Pons (tissue), 1 donor: ENCODE results near the gene SGPP1.
"Not testable (repeated sequence)": the region's sequence is repeated elsewhere in the genome, so short reads cannot be mapped to it uniquely, and the experiment has no call there.

Experiments
- DNase-seq: peaks from one replicate; pipeline ENCODE4 v3.0.0-alpha.2; 2016; ENCODE audit warnings: low spot score

The SGPP1 gene

DNA sequence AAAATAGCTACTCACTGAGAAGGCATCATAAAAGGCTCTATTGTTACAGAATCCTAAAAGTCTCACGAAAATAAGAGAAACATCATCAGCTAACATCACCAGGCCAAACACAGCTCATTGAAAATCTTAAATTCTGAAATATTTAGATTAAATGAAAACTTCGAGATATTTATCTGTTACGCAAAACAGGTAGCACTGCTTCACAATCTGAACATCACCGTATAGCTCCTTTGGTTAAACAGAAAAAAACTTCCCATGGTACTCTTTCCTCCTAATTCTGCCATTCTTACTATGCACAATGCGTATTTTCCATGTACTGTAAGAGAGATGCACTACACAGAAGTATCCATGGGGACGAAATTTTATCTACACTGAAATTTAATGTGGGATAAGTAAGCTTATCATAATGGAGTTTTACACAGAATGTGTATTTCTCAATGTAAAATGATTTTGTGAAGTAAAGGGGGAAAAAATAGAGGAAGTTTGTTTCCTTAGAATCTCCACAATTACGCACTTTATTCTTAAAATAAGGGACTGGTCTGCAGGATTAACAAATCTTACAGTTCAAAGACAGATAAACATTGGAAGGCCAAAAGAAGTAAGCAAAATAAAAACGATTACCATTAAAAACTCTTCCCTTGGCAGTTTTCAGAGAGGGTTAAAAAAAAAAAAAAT lies 1.9 kb downstream of the SGPP1 start:
- peak; percentile 42 for DNase-seq

DNA sequence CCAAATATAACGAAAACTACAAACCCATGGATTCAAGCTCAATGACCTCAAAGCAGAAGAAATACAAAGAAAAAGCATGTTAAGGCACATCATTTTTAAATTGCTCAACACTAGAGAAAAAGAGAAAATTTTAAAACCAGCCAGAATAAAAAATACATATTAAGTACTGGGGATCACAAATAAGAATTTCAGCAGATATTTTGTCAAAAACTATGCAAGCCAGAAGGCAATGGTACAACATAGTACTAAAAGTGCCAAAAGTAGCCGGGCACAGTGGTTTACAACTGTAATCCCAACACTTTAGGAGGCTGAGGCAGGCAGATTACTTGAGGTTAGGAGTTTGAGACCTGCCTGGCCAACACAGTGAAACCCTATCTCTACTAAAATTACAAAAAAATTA lies 10.2 kb downstream of the SGPP1 start:
- DNase-seq: no peak

DNA sequence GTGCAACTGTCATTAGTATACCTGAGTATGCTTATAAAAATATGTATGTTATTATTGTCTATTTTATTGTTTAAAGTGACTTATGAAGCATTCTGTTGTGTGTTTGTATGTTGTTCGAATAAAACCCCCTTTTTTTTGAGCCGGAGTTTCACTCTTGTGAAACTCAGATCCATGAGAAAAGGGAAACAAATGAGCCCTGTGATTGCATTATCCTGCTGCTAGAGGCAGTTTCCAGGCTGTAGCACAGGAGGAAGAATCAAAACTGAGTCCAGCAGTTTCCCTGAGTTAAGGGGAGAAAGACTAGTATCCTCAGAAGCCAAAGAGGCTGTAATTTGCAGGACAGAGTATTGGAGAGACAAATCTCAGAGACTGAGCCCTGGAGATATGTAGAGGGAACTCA lies 12.5 kb downstream of the SGPP1 start:
- no peak for DNase-seq

DNA sequence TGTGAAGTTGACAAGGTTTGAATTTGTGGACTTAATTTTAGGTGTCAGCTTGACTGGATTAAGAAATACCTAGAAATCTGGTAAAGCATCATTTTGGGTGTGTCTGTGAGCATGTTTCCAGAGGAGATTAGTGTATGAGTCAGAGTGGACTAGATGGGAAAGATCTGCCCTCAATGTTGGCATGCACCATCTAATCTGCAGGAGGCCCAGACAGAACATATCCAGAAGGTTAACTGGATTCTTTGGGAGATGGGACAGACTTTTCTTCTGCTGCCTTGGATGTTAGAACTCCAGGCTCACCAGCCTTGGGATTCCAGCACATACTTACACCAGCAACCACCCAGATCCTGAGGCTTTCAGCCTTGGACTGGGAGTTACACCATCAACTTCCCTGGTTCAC lies 14.1 kb downstream of the SGPP1 start:
- no peak for DNase-seq

DNA sequence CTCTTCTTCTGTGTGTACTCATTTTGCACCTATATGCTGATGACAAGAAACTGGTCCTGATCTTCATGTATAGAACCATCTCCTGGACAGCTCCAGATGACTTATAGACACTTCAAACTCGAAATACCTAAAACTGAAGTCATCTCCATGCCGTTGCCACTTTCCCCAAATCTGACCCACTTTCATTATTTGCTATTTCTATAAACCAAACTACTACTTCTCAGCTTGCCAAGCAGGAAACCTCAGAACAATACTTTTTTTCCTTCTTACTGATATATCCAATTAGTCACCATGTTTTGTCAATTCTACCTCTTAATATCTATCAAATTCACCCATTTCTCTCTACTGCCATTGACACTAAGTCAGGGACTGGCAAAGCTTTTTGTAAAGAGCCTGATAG lies 14.8 kb downstream of the SGPP1 start:
- no peak for DNase-seq

DNA sequence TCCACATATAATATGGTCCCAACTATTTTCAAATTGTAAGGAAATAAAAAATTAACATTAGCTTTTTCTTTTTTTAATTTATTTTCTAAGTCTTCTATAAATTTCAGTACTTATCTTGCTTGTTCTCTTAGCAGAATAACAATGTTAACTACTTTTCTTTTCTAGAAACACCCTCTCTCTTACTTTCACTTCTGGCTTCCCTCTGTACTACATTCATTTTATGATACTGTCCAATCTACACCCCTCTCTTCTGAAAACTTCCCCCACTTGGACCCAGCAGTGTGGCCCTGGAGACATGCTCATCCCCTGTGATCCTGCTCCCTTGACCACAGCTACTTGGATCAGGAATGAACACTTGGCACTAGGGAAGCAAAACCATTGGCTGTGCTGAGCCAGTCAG lies 15.7 kb downstream of the SGPP1 start:
- DNase-seq: no peak

DNA sequence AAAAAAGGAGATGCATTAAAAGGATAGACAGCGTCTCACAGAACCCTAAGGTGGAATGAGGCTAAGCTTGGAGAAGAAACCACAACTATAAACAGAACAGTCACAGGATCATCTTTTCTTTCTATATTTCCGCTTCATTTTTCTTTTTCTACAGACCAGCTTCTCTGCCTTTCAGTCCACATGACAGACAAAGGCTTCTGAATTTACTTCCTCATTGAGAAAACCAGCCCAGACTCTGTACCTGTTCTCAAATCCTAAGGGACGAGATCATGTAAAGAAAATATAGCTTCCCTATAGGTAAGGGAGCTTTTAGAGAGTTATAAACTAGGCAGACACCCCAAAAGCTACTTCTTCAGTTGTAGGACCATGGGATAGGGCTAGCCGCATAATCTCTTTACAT lies 17.4 kb downstream of the SGPP1 start:
- DNase-seq: peak; percentile 15

DNA sequence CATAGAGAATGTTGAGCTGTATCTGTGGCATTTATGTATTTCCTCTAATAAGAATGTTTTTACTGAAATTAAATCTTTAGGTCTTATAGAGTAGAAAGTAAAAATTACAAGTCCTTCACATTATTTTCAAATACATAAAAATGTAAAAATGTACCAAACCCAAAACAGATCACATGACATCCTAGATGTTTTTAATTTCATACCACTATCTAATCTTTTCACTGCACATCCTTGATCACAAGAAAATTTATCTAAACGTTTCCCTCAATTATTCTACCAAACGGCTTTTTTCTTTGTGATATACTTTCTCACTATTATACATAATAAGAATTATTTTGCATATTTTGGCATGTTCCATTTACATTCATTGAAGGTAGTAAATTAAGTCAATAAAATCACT lies 18.3 kb downstream of the SGPP1 start:
- no peak for DNase-seq

DNA sequence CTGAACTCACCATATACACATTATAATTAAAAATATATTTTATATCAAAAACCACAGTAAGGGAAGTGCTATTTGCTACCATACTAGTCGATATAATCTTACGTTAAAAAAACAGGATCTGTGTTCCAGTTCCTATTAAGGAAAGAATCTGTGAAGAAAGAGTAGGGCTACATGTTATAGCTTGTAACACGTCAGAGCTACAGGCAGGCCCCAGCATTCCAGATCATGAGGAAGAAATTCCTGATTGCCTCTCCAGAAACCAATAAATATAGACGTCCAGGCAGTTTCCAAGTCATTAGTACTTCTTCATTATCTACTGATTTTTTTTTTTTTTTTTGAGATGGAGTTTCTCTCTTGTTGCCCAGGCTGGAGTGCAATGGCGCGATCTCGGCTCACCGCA lies 20.6 kb downstream of the SGPP1 start:
- no peak for DNase-seq

DNA sequence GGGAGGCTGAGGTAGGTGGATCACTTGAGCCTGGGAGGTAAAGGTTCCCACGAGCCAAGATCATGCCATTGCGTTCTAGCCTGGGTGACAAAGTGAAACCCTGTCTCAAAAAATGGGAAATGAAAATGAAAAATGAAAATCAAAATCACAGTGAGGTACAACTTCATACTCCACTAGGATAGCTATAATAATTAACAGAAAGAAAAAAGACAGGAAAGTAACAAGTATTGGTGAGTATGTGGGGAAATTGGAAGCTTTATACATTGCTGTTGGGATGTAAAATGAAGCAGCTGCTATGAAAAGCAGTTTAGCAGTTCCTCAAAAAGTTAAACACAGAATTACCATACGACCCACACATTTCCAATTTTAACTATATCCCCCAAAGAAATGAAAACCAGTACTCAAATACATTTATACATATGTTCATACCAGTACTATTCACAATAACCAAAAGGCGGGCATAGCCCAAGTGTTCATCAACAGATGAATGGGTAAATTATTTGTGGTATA lies 22.2 kb downstream of the SGPP1 start:
- no peak for DNase-seq

DNA sequence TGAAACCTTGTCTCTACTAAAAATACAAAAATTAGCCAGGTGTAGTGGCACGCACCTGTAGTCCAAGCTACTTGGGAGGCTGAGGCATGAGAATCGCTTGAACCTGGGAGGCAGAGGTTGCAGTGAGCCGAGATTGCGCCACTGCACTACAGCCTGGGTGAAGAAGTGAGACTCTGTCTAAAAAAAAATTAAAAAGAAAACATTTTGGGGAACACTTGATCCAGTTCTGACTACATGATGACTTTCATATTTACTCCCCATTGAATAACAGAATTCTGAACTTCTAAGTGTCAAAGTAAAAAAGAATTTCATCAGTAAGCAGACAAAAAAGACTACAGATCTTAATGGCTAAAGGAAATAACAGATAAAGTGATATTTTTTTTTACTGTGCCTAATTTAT lies 25.3 kb downstream of the SGPP1 start:
- DNase-seq: not testable (repeated sequence)

DNA sequence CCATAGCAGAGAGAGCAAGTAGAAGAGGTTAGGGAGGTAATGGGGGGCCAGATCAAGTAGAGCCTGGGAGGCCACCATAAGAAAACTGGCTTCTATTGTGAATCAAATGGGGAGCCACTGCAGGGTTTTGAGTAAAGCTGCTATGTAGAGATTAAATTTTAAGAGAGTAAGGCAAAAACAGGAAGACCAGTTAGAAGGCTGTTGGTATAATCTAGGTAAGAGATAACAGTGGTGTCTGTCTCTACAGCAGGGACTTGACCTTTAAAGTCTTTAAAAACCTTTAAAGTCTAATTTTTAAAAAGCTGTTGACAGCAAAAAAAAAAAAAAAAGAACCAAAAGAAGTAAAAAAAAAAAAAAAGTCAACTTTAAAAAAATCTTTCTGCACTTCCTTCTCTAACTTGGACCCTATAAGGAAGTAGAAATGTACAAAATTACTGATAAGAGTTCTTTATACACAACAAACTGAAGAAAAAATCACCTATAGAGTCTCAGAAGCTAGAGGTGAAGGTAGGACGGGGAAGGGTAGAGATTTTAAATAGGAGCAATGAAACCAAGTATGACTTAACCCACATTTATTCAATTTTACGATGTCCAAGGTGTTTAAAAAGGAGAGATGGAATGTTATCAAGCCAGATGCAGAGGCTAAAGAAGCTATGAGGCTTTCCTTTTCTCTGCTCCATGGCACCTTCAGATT lies 26.1 kb downstream of the SGPP1 start:
- DNase-seq: no peak

DNA sequence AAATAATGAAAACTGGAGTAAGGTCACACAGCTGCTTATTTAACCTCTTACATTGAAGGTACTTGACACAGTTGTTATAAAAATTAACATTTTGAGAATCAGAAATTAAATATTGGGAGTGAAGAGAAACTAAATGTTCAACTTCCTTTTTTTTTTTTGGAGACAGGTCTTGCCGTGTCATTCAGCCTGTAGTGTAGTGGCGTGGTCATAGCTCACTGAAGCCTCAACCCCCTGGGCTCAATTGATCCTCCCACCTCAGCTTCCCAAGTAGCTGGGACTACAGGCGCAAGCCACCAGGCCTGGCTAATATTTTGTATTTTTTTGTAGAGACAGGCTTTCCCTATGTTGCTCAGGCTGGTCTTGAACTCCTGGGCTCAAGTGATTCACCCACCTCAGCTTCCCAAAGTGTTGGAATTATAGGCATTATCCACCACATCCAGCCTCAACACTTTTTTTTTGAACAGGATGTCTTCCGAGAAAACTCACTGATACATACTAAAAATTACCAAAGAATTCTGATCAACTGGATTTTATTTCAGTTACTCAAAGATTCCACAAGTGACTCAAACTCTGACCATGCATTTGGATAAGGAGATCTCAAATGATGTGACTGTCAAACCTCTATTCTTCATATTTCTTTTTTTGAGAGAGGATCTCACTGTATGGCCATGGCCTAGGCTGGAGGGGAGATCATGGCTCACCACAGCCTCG lies 35.4 kb downstream of the SGPP1 start:
- no peak for DNase-seq

DNA sequence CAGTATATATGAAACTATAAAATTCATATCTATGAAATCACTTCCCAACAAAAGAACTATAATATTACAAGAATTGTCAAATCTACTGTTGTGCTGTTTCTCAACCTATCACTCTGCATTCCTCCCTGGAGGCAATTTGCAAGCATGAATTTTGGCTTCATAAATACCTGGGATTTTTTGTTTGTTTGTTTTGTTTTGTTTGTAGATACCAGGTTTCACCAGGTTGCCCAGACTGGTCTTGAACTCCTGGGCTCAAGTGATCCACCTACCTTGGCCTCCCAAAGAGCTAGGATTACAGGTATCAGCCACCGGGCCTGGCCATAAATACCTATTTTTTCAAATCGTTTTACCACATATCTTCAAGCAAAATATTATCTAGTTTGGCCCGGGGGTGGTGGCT lies 38.7 kb downstream of the SGPP1 start:
- no peak for DNase-seq

DNA sequence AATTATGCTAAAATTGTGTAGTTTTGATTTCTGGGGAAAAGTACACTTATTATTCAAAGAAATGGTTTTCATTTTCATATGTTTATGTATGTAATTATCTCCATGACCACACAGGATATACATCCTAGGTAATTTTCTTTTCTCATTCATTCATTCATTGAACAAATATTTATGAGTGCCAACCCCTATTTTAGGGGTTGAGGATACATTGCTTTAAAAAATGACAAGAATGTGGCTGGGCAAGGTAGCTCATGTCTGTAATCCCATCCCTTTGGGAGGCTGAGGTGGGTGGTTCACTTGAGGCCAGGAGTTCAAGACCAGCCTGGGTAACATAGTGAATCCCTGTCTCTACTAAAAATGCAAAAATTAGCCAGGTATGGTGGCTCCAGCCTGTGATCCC lies 40.9 kb downstream of the SGPP1 start:
- DNase-seq: no peak

DNA sequence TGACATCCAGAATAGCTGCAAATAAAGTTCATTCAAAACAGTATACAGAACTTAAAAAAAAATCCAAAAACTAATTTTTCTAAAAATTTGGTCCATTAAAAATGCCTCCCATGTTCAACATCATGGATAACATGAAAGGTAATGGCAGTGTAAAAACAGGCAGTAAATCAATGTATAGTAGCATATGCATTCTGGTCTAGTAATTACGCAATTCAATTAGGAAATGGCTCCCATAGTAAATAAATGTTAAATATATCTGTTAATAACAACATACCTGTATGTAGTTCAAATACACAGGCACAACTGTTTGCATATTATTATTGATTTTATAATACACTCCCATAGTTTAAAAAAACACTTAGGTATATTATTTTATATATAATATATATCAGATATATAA lies 42.5 kb downstream of the SGPP1 start:
- DNase-seq: no peak

DNA sequence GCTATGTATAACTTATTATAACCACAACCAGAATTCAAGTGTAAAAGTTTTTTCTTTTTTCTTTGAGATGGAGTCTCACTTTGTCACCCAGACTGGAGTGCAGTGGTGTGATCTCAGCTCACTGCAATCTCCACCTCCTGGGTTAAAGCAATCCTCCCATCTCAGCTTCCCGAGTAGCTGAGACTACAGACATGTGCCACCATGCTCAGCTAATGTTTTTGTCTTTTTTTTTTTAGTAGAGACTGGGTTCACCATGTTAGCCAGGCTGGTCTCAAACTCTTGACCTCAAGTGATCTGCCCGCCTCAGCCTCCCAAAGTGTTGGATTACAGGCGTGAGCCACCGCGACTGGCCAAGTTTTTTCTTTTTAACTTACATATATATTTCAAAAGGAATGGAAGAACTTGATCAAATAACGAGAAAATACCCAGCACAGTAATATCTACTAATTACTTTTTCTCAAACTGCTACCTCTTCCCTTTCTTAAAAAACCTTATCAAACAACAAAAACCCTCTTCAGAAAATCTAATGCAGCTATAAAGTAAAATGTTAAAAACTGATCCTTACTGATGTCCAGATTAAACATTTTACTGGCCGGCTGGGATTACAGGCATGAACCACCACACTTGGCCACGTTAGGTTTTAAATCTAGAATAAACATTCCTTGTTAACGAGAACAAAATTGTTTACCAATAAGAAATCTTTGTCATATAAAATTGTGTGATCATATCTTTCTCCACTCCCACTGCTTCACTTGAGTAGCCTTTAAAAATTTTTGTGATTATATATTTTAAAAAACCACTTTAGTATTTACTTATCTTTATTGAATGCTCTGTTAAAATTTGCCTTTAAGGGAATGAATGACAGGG lies 44.9 kb downstream of the SGPP1 start:
- DNase-seq: no peak

DNA sequence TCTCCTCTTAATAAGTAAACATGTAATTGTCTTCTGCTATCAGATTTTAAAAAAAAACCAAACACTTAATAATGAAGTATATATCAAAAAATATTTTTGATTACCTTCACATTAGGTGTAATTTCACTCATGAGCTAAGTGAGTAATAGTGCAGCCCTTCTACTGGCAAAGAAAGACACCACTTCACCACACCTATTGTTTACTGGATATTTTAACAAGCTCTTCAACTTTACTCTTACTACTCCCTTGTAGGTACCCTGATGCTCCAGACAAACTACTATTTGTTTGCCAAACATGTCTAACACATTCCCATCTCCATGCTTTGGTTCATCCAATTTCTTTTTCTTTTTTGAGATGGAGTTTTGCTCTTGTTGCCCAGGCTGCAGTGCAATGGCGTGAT lies 49.3 kb downstream of the SGPP1 start:
- DNase-seq: no peak

DNA sequence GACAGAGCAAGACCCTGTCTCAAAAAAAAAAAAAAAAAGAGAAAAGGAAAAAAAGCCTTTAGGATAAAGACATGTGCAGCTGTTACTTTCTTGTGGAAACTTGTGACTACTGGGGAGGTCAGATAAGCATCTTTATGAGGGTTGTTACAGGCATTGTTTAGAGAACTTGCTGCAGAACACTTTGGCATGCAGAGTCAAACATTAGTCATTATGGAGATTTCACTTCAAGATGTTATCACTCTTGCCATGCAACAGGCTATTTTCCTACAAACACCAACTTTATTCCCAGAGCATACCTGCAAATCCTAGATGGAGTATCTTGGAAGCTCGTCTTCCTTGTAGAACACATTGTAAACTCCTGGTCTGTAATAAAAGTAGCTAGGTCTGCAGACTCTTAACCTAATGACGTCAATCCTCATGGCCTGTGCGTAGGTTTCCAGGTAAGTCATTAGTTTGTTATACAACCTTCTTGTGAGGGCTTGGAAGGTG lies 49.9 kb downstream of the SGPP1 start:
- DNase-seq: no peak

DNA sequence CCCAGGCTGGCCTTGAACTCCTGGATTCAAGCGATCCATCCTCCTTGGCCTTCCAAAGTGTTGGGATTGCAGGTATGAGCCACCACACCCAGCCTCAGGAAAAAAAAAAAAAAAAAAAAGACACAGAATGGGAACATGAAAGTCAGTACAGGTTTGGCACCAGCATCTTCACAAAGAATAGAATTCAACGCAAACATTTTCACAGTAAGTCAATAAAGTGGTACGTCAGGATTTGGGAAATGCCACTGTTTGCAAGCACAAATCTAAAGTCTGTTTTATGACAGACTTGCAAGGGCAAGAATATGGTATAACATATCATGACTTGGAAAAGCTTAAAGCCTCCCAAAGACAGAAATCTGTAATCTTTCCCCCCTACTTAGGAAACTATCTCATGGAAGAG lies 51.2 kb downstream of the SGPP1 start:
- DNase-seq: no peak

DNA sequence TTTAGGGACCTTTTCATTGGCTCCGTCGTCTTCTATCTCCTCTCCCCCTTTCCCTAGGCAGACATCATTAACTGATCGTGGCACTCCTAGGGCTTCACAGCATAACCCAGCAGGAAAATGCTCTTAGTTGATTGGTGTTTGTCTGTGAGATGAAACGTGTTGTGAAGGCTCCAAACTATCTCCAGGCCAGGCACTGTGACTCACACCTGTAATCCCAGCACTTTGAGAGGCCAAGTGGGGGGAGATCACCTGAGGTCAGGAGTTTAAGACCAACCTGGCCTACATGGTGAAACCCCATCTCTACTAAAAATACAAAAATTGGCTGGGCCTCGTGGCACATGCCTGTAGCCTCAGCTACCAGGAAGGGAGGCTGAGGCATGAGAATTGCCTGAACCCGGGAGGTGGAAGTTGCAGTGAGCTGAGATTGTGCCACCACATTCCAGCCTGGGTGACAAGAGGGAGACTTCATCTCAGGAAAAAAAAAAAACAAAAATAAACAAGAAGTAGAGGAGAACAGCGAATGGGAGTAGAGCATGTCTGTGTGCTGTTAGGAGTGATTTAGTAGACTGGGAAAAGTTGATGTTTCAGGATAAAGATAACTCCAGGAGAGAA lies 53.9 kb downstream of the SGPP1 start:
- DNase-seq: no peak

DNA sequence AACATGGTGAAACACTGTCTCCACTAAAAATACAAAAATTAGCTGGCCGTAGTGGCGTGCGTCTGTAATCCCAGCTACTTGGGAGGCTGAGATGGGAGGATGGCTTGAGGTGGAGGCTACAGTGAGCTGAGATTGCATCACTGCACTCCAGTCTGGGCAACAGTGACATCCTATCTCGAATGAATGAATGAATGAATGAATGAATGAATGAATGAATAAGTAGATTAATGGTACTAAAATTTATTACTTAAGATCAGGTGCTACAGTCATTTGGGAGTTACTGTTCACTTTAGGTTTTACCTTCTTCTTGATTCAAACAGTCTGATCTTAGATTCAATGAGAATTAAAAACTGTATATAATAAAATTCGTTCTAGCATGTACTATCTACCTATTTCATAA lies 54.6 kb downstream of the SGPP1 start:
- no peak for DNase-seq
